Measurements from ENCODE around the gene PROZ. TPM values are rescaled to one million over a fixed set of nuclear protein-coding genes. Genes with fewer than 3 reads are reported as not detected.

PROZ gene
- total and polyA plus RNA-seq, 7 donors = not detected

- Histone ChIP-seq H3K4me1 (no peaks in the 10 kb centered on the region), H3K9me3 (no peaks in the 10 kb centered on the region), H3K27ac (no peak overlapping the region), H3K36me3 (ENCODE audit: insufficient read depth in 1 of 2, low read depth in 1 of 2) (no peaks in the 10 kb centered on the region), H3K4me3 (no peak overlapping the region), H3K27me3 (ENCODE audit: insufficient read depth in 3 of 3, low read length in 2 of 3) (no peaks in the 10 kb centered on the region)
- DNase-seq (no peak), ATAC-seq (no peak)
- WGBS, 3 donors = 83 to 85% (median 84%) methylated on average over 11 of the region's 11 CpGs
- intact Hi-C loops (cut with DNase I) = no loop called here
- no peak for TF ChIP-seq CTCF (IDR thresholded peaks at IDR 0.05)
These were observed 20.7 kb upstream of the PROZ start for GRCh38 chr13:113137691-113138298.

DNA sequence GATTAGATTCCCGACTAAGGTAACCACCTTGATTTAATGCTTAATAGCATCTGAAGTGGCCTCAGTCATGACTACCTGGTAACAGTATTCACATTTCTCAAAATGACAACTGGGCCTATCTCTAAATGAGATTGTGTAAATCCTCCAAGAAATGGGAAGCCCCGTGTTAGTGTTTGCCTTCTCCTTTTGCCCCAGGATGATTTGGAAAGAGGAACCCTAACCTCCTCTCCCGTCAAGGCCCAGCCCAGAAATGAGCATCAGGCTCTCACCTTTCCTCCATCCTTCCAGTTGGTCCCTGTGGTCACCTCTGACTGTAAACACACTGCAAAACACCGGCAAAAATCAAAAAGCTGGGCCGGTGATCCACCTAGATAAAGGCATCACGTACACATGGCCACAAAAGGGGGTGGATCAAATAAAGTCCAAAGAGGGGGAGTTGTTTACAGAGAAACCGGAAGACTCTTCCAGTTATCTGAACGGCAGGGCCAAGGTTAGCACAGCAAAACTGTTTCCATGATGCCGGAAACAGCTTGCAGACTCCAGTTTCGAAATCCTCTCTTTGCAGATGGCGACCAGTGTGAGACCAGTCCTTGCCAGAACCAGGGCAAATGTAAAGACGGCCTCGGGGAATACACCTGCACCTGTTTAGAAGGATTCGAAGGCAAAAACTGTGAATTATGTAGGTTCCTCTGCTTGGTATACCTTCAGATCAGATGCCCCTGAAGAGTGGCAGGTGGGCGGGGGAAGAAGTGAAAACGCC is 19.5 kb upstream of the PROZ start:
- WGBS, 3 donors = 79 to 82% (median 80%) methylated on average over 16 of the region's 16 CpGs
- intact Hi-C loops (cut with DNase I) = no loop called here
- H3K27ac ChIP-seq = no peak overlapping the region
- H3K4me1 ChIP-seq = no peaks in the 10 kb centered on the region
- no peaks in the 10 kb centered on the region for H3K36me3 ChIP-seq (ENCODE audit: insufficient read depth in 1 of 2, low read depth in 1 of 2)
- no peak for ATAC-seq
- no peaks in the 10 kb centered on the region for H3K9me3 ChIP-seq
- no peak for TF ChIP-seq CTCF (IDR thresholded peaks at IDR 0.05)
- DNase-seq = no peak
- H3K27me3 ChIP-seq (ENCODE audit: insufficient read depth in 3 of 3, low read length in 2 of 3) = no peaks in the 10 kb centered on the region
- no peak overlapping the region for H3K4me3 ChIP-seq

GRCh38 chr13:113139577-113139976 is 18.9 kb upstream of the PROZ start:
- Histone ChIP-seq H3K4me1 (no peaks in the 10 kb centered on the region), H3K36me3 (ENCODE audit: insufficient read depth in 1 of 2, low read depth in 1 of 2) (no peaks in the 10 kb centered on the region), H3K27me3 (ENCODE audit: insufficient read depth in 3 of 3, low read length in 2 of 3) (no peaks in the 10 kb centered on the region), H3K4me3 (no peak overlapping the region), H3K27ac (no peak overlapping the region), H3K9me3 (no peaks in the 10 kb centered on the region)
- 69 to 85% (median 78%) methylated on average over 5 of the region's 5 CpGs for WGBS, 3 donors
- TF ChIP-seq CTCF (IDR thresholded peaks at IDR 0.05) = no peak
- ATAC-seq = no peak
- no peak for DNase-seq
- intact Hi-C loops (cut with DNase I) = no loop called here

- 89 to 92% (median 89%) methylated on average over 26 of the region's 26 CpGs for WGBS, 3 donors
- peak in 1 of 2 donors; percentile 51 for DNase-seq
- TF ChIP-seq CTCF (IDR thresholded peaks at IDR 0.05) = no peak
- Histone ChIP-seq H3K27ac (no peak overlapping the region), H3K4me1 (no peaks in the 10 kb centered on the region), H3K9me3 (no peaks in the 10 kb centered on the region), H3K4me3 (no peak overlapping the region), H3K36me3 (ENCODE audit: insufficient read depth in 1 of 2, low read depth in 1 of 2) (no peaks in the 10 kb centered on the region), H3K27me3 (ENCODE audit: insufficient read depth in 3 of 3, low read length in 2 of 3) (no peaks in the 10 kb centered on the region)
- ATAC-seq = no peak
- intact Hi-C loops (cut with DNase I) = loop anchor here in 1 of 2 donors (10.0 kb wide), 1 partner anchor 1676 kb away; no protein-coding TSS in a partner anchor
These were observed 17.5 kb upstream of the PROZ start for GRCh38 chr13:113140677-113141600.

Data from psoas muscle (tissue), 8 donors.